ENCODE measurements around the gene DRAXIN.
A peak's percentile ranks its signal among the peaks of the same experiment; 100 is the strongest.

Gene DRAXIN

GRCh38 chr1:11713095-11713494 lies 21.6 kb downstream of the DRAXIN start:
- no peak for DNase-seq (ENCODE audit: extremely low spot score)
- TF ChIP-seq L3MBTL2 (conservative IDR thresholded peaks at IDR 0.05), result no peak
- no peak for TF ChIP-seq BHLHE40 (IDR thresholded peaks at IDR 0.05; ENCODE audit: borderline replicate concordance)
- TF ChIP-seq HDGF (IDR thresholded peaks at IDR 0.05; ENCODE audit: borderline replicate concordance), result no peak
- TF ChIP-seq FOXA1 (IDR thresholded peaks at IDR 0.05), result no peak
- TF ChIP-seq NFRKB (IDR thresholded peaks at IDR 0.05), result no peak
- no peak for TF ChIP-seq FOXM1 (IDR thresholded peaks at IDR 0.05; ENCODE audit: borderline replicate concordance)
- no peak for TF ChIP-seq FOXK2 (IDR thresholded peaks at IDR 0.05)
- TF ChIP-seq SP1 (IDR thresholded peaks at IDR 0.05), result no peak
- TF ChIP-seq ZNF384 (IDR thresholded peaks at IDR 0.05), result no peak
- no peak for TF ChIP-seq SUZ12 (IDR thresholded peaks at IDR 0.05)
- TF ChIP-seq ARNT (IDR thresholded peaks at IDR 0.05), result no peak
- no peak for TF ChIP-seq TARDBP (IDR thresholded peaks at IDR 0.05)
- no peak for TF ChIP-seq LEF1 (IDR thresholded peaks at IDR 0.05; ENCODE audit: borderline replicate concordance)
- TF ChIP-seq ELF4 (IDR thresholded peaks at IDR 0.05), result no peak
- TF ChIP-seq CTBP1 (IDR thresholded peaks at IDR 0.05; ENCODE audit: borderline replicate concordance), result no peak
- no peak for TF ChIP-seq PKNOX1 (IDR thresholded peaks at IDR 0.05)
- POLR2A ChIA-PET, result no interaction called here
- CTCF ChIA-PET, result interaction anchor here (0.6 to 2.5 kb wide), 2 partner anchors 31 to 48 kb away, joined by 3 to 6 read pairs; no protein-coding TSS in a partner anchor

GRCh38 chr1:11714831-11715575 lies 23.5 kb downstream of the DRAXIN start:
- no peak for DNase-seq (ENCODE audit: extremely low spot score)
- ChIA-PET POLR2A (interaction anchor here (0.8 kb wide), 1 partner anchor 33 kb away, joined by 3 read pairs; no protein-coding TSS in a partner anchor), CTCF (interaction anchor here (1.7 kb wide), 1 partner anchor 65 kb away, joined by 5 read pairs; no protein-coding TSS in a partner anchor)
- TF ChIP-seq TARDBP (IDR thresholded peaks at IDR 0.05) (no peak), SUZ12 (IDR thresholded peaks at IDR 0.05) (no peak), SP1 (IDR thresholded peaks at IDR 0.05) (no peak), NFRKB (IDR thresholded peaks at IDR 0.05) (no peak), HDGF (IDR thresholded peaks at IDR 0.05; ENCODE audit: borderline replicate concordance) (no peak), FOXA1 (IDR thresholded peaks at IDR 0.05) (no peak)

- peak; percentile 63 for DNase-seq (ENCODE audit: extremely low spot score)
- POLR2A ChIA-PET, result interaction anchor here (1.3 kb wide), 1 partner anchor 69 kb away, joined by 3 read pairs; no protein-coding TSS in a partner anchor
- CTCF ChIA-PET, result interaction anchor here (0.6 to 2.5 kb wide), 9 partner anchors 14 to 561 kb away, joined by 3 to 19 read pairs (median 5); partner anchors contain the start of genes FBXO44 and MAD2L2
These were observed 28.0 kb downstream of the DRAXIN start for GRCh38 chr1:11719313-11720032.

GRCh38 chr1:11720033-11720376 lies 28.5 kb downstream of the DRAXIN start:
- TF ChIP-seq PKNOX1 (IDR thresholded peaks at IDR 0.05) (no peak), CTBP1 (IDR thresholded peaks at IDR 0.05; ENCODE audit: borderline replicate concordance) (no peak)
- DNase-seq (ENCODE audit: extremely low spot score), result no peak
- CTCF ChIA-PET, result interaction anchor here (0.6 to 2.5 kb wide), 7 partner anchors 15 to 74 kb away, joined by 3 to 19 read pairs (median 5); partner anchors contain the start of gene FBXO44
- POLR2A ChIA-PET, result interaction anchor here (1.3 kb wide), 1 partner anchor 70 kb away, joined by 3 read pairs; no protein-coding TSS in a partner anchor

More at GRCh38 chr1:11719313-11720032, 28.0 kb downstream of the DRAXIN start:
- no peak for TF ChIP-seq PKNOX1 (IDR thresholded peaks at IDR 0.05)
- TF ChIP-seq FOXK2 (IDR thresholded peaks at IDR 0.05), result no peak
- TF ChIP-seq L3MBTL2 (conservative IDR thresholded peaks at IDR 0.05), result peak; percentile 91
- TF ChIP-seq TARDBP (IDR thresholded peaks at IDR 0.05), result peak; percentile 83
- TF ChIP-seq LEF1 (IDR thresholded peaks at IDR 0.05; ENCODE audit: borderline replicate concordance), result 0 out of 2 replicates have a peak, but pooled peaks have one; percentile 20

GRCh38 chr1:11720525-11720924 lies 29.0 kb downstream of the DRAXIN start:
- ChIA-PET POLR2A (no interaction called here), CTCF (interaction anchor here (1.6 to 2.5 kb wide), 3 partner anchors 56 to 75 kb away, joined by 5 to 19 read pairs (median 6); no protein-coding TSS in a partner anchor)
- no peak for DNase-seq (ENCODE audit: extremely low spot score)
- TF ChIP-seq ELF4 (IDR thresholded peaks at IDR 0.05), result no peak
- no peak for TF ChIP-seq HDGF (IDR thresholded peaks at IDR 0.05; ENCODE audit: borderline replicate concordance)
- TF ChIP-seq NFRKB (IDR thresholded peaks at IDR 0.05), result no peak
- TF ChIP-seq PKNOX1 (IDR thresholded peaks at IDR 0.05), result no peak
- no peak for TF ChIP-seq BHLHE40 (IDR thresholded peaks at IDR 0.05; ENCODE audit: borderline replicate concordance)
- no peak for TF ChIP-seq CTBP1 (IDR thresholded peaks at IDR 0.05; ENCODE audit: borderline replicate concordance)
